Panc1 (cell line): Measurements from ENCODE around the gene ITPR2. TPM values are rescaled to one million over a fixed set of nuclear protein-coding genes. Genes with fewer than 3 reads are reported as not detected.

ENCODE experiments used
- ATAC-seq: fragments of 200-7000 bp; cut with Tn5 transposase; 2 replicates; pipeline ENCODE4 v1.9.1; 2020; ENCODE audit warnings: mild to moderate bottlenecking, moderate library complexity
- BruUV-seq: library from RNA; stranded (reverse); fragments of 400-500 nt; replicated peaks from 2 replicates; lab custom pipeline; 2021; lab: Mats Ljungman, UMichigan
- CTCF ChIA-PET: fragments of 300-600 bp; sonication (Branson Sonifier 250); formaldehyde crosslinking; loops from one replicate; lab custom pipeline; 2022; ENCODE audit warnings: antibody characterized with exemption; lab: Charles Lee
- POLR2A ChIA-PET: fragments of 300-600 bp; sonication (Branson Sonifier 250); formaldehyde crosslinking; loops from one replicate; lab custom pipeline; 2022; ENCODE audit warnings: antibody characterized with exemption; lab: Charles Lee
- DNase-seq: peaks from one replicate; pipeline ENCODE4 v3.0.0-alpha.2; 2010; ENCODE audit warnings: low read depth, low spot score
- H3K27ac ChIP-seq: 2 replicates; pipeline ENCODE4 v1.5.1; 2011; ENCODE audit warnings: mild to moderate bottlenecking, low read length, inconsistent platforms
- H3K27me3 ChIP-seq: fragments of 200-500 bp; sonication (Bioruptor generic); 2 replicates; pipeline ENCODE4 v1.6.0; 2014; ENCODE audit warnings: low read length, inconsistent platforms; ENCODE audit not compliant: control insufficient read depth, insufficient read depth
- H3K36me3 ChIP-seq: fragments of 200-500 bp; sonication (Bioruptor generic); 2 replicates; pipeline ENCODE4 v1.5.1; 2014; ENCODE audit warnings: inconsistent platforms, mild to moderate bottlenecking, low read length, moderate library complexity; ENCODE audit not compliant: control insufficient read depth, insufficient read depth
- H3K4me1 ChIP-seq: 2 replicates; pipeline ENCODE4 v1.5.1; 2011; ENCODE audit warnings: inconsistent platforms, mild to moderate bottlenecking, low read length, moderate library complexity; ENCODE audit not compliant: control insufficient read depth, insufficient read depth
- H3K4me3 ChIP-seq, 2 experiments: 2 replicates each; pipeline ENCODE4 v1.5.1; 2011 to 2012; ENCODE audit warnings: low read depth in 2 of 2, low read length in 2 of 2, mild to moderate bottlenecking in 2 of 2, inconsistent platforms in 1 of 2, moderate library complexity in 1 of 2
- H3K9me3 ChIP-seq: fragments of 200-500 bp; sonication (Bioruptor generic); 2 replicates; pipeline ENCODE4 v1.5.1; 2014; ENCODE audit warnings: low read depth, mild to moderate bottlenecking, inconsistent platforms, low read length, moderate library complexity; ENCODE audit not compliant: control insufficient read depth, insufficient read depth
- POLR2AphosphoS5 ChIP-seq: IDR thresholded peaks from 2 replicates; pipeline ENCODE4 v1.6.1; 2012; ENCODE audit warnings: mild to moderate bottlenecking, low read depth, low read length, moderate library complexity
- REST ChIP-seq, 2 experiments: IDR thresholded peaks; 2 replicates each; pipeline ENCODE4 v1.6.1; 2011 to 2012; ENCODE audit warnings: low read depth in 2 of 2, control low read depth in 1 of 2, low read length in 1 of 2, mild to moderate bottlenecking in 1 of 2, moderate library complexity in 1 of 2; ENCODE audit not compliant: insufficient read depth in 1 of 2
- SIN3A ChIP-seq: IDR thresholded peaks from 2 replicates; pipeline ENCODE4 v1.6.1; 2012; ENCODE audit warnings: low read depth, mild to moderate bottlenecking, low read length, moderate library complexity, borderline replicate concordance; ENCODE audit not compliant: insufficient read depth
- TCF7L2 ChIP-seq: IDR thresholded peaks from 2 replicates; pipeline ENCODE4 v1.6.1; 2011; ENCODE audit warnings: mild to moderate bottlenecking, low read depth, low read length, inconsistent platforms
- in situ Hi-C: cut with HindIII; loops from 2 replicates; pipeline ENCODE4 v1.10.0; 2016; ENCODE audit warnings: low sequenced_read_pairs, low pct_unique_long_range_greater_than_20kb
- intact Hi-C: fragments of 100-400 bp; cut with micrococcal nuclease; formaldehyde crosslinking; loops from one replicate; pipeline ENCODE4 v1.10.0; 2022; ENCODE audit not compliant: unreplicated experiment
- total RNA-seq: library from RNA; stranded (reverse); gene quantifications from one replicate; pipeline ENCODE4 v1.2.1, GENCODE V29; 2021; ENCODE audit not compliant: unreplicated experiment
- TF ChIP-seq, protein P1 (sequence below): fragments of 450-650 bp; IDR thresholded peaks from 2 replicates; pipeline ENCODE4 v1.5.1; 2017; ENCODE audit warnings: mild to moderate bottlenecking

The ITPR2 gene
- total RNA-seq, 1 experiment from 2014 or later: 41.8 TPM

GRCh38 chr12:26466726-26467125 lies 366.3 kb downstream of the ITPR2 start:
- DNase-seq: no peak
- no peaks in the 10 kb centered on the region for H3K9me3 ChIP-seq
- BruUV-seq: no TSS peak

DNA sequence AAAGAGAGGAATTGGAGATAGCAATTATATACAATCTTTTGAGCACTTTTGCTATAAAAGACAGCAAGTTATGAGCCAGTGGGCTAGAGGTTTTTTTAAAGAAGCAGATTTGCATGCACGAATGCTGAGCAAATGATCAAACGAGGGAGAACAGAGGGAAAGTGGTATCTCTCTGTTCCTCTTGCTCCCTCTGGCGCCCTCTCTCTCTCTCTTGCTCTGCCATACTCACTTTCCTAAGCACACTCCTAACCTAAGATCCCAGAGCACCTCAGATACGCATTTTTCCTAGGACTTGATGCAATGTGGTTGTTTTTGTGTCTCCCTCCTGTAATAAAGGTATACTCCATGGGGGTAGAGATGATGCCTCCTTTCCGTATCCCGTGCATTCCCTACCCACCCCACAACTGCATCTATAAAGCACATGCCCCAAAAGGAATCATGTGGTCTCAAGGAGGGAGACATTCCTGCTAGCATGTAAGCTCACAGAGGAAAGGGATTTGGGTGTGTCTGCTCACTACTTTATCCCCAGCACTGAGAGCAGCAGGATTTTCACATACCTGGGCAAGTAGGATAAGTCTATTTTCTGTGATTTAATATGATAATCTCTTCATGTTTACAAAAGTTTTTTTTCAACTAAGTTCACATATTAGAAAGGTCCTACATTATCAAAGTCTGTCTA lies 367.4 kb downstream of the ITPR2 start:
- no TSS peak for BruUV-seq
- ChIA-PET POLR2A (no interaction called here), CTCF (no interaction called here)
- H3K4me3 ChIP-seq: no peak overlapping the region
- no peaks in the 10 kb centered on the region for H3K27me3 ChIP-seq
- in situ Hi-C loops: no loop called here
- DNase-seq (no peak), ATAC-seq (no peak)
- TF ChIP-seq POLR2AphosphoS5: no peak
- TF ChIP-seq, protein P1, sequence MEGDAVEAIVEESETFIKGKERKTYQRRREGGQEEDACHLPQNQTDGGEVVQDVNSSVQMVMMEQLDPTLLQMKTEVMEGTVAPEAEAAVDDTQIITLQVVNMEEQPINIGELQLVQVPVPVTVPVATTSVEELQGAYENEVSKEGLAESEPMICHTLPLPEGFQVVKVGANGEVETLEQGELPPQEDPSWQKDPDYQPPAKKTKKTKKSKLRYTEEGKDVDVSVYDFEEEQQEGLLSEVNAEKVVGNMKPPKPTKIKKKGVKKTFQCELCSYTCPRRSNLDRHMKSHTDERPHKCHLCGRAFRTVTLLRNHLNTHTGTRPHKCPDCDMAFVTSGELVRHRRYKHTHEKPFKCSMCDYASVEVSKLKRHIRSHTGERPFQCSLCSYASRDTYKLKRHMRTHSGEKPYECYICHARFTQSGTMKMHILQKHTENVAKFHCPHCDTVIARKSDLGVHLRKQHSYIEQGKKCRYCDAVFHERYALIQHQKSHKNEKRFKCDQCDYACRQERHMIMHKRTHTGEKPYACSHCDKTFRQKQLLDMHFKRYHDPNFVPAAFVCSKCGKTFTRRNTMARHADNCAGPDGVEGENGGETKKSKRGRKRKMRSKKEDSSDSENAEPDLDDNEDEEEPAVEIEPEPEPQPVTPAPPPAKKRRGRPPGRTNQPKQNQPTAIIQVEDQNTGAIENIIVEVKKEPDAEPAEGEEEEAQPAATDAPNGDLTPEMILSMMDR: peak; percentile 54
- H3K27ac ChIP-seq: no peak overlapping the region
- H3K36me3 ChIP-seq: no peaks in the 10 kb centered on the region
- no peaks in the 10 kb centered on the region for H3K9me3 ChIP-seq
- intact Hi-C loops: loop anchor here (1.0 kb wide), 1 partner anchor 24 kb away; no protein-coding TSS in a partner anchor
- H3K4me1 ChIP-seq: no peaks in the 10 kb centered on the region

More at GRCh38 chr12:26466726-26467125, 366.3 kb downstream of the ITPR2 start:
- ChIA-PET CTCF (no interaction called here), POLR2A (no interaction called here)
- Histone ChIP-seq H3K27me3 (no peaks in the 10 kb centered on the region), H3K4me1 (no peaks in the 10 kb centered on the region), H3K36me3 (no peaks in the 10 kb centered on the region), H3K4me3 (no peak overlapping the region), H3K27ac (no peak overlapping the region)
- in situ Hi-C loops: no loop called here
- intact Hi-C loops: no loop called here
- ATAC-seq: no peak
- TF ChIP-seq TCF7L2 (no peak), POLR2AphosphoS5 (no peak), SIN3A (no peak), REST (IDR thresholded peaks at IDR 0.05; ENCODE audit: insufficient read depth in 1 of 2, low read depth in 2 of 2, low read length in 1 of 2) (no peak)
- TF ChIP-seq, protein P1: no peak
